ENCODE results near the gene REV3L. TPM values are rescaled to one million over a fixed set of nuclear protein-coding genes. Genes with fewer than 3 reads are reported as not detected.
A peak's percentile ranks its signal among the peaks of the same experiment; 100 is the strongest.

Gene REV3L
- total RNA-seq, 1 donor from 2014 or later = 40.5 TPM

GRCh38 chr6:111423960-111424846, 58.8 kb downstream of the REV3L start:
- Mint-ChIP-seq H3K27ac (peak overlapping the region; percentile 18), H3K27me3 (no peaks in the 10 kb centered on the region), H3K36me3 (ENCODE audit: insufficient read depth) (peaks cover 28% of the 10 kb centered on the region), H3K9me3 (ENCODE audit: low read depth) (peaks cover 20% of the 10 kb centered on the region), H3K4me3 (ENCODE audit: low read depth) (no peak overlapping the region), H3K4me1 (ENCODE audit: low read depth) (no peaks in the 10 kb centered on the region)
- DNase-seq (ENCODE audit: low spot score, unreplicated experiment) = no peak
- TF ChIP-seq, protein P1, sequence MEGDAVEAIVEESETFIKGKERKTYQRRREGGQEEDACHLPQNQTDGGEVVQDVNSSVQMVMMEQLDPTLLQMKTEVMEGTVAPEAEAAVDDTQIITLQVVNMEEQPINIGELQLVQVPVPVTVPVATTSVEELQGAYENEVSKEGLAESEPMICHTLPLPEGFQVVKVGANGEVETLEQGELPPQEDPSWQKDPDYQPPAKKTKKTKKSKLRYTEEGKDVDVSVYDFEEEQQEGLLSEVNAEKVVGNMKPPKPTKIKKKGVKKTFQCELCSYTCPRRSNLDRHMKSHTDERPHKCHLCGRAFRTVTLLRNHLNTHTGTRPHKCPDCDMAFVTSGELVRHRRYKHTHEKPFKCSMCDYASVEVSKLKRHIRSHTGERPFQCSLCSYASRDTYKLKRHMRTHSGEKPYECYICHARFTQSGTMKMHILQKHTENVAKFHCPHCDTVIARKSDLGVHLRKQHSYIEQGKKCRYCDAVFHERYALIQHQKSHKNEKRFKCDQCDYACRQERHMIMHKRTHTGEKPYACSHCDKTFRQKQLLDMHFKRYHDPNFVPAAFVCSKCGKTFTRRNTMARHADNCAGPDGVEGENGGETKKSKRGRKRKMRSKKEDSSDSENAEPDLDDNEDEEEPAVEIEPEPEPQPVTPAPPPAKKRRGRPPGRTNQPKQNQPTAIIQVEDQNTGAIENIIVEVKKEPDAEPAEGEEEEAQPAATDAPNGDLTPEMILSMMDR (IDR thresholded peaks at IDR 0.05; ENCODE audit: unreplicated experiment) = no peak

- Mint-ChIP-seq H3K4me3 (ENCODE audit: low read depth) (no peak overlapping the region), H3K9me3 (ENCODE audit: low read depth) (peaks cover 11% of the 10 kb centered on the region), H3K27ac (no peak overlapping the region), H3K36me3 (ENCODE audit: insufficient read depth) (peaks cover 18% of the 10 kb centered on the region), H3K27me3 (no peaks in the 10 kb centered on the region), H3K4me1 (ENCODE audit: low read depth) (no peaks in the 10 kb centered on the region)
- no peak for DNase-seq (ENCODE audit: low spot score, unreplicated experiment)
- TF ChIP-seq, protein P1 (IDR thresholded peaks at IDR 0.05; ENCODE audit: unreplicated experiment) = no peak
Observed at GRCh38 chr6:111423055-111423633, 59.9 kb downstream of the REV3L start.

DNA sequence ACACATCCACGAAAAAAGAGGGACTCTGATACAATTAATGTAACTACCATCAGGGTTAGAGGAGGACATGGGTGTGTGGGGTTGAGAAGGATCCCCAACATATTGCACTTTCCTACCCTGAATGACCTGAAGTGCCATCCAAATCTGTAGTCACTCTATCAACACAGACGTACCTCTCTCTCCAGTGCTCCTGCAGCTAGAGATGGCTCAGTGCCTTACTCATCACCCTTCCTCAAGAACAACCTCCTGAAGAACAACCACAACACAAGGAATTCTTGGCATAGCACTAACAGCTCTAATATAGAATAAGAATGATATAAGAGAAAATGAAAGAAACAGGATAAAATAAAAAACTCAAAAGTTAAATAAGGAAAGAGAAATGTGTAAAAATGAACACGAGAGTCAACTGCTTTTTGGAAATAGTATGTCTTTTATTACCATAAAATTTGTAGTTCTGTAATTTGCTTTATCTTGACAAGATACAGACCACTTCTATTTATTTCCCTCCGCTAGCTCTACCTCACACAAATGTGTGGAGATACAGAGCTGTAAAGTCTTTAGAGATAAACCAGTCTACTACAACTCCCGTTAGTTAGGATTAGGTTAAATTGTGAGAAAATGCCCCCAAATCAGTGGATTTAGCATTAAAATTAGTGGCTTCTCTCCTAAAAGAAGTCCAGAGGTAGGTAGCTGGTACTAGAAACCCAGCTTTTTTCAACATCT, 63.9 kb downstream of the REV3L start:
- peaks cover 2% of the 10 kb centered on the region for H3K36me3 Mint-ChIP-seq (ENCODE audit: insufficient read depth)
- TF ChIP-seq, protein P1 (IDR thresholded peaks at IDR 0.05; ENCODE audit: unreplicated experiment) = no peak
- H3K27me3 Mint-ChIP-seq = no peaks in the 10 kb centered on the region
- no peak overlapping the region for H3K27ac Mint-ChIP-seq
- H3K9me3 Mint-ChIP-seq (ENCODE audit: low read depth) = peaks cover 4% of the 10 kb centered on the region
- peaks cover 8% of the 10 kb centered on the region for H3K4me1 Mint-ChIP-seq (ENCODE audit: low read depth)
- H3K4me3 Mint-ChIP-seq (ENCODE audit: low read depth) = no peak overlapping the region
- no peak for DNase-seq (ENCODE audit: low spot score, unreplicated experiment)

DNA sequence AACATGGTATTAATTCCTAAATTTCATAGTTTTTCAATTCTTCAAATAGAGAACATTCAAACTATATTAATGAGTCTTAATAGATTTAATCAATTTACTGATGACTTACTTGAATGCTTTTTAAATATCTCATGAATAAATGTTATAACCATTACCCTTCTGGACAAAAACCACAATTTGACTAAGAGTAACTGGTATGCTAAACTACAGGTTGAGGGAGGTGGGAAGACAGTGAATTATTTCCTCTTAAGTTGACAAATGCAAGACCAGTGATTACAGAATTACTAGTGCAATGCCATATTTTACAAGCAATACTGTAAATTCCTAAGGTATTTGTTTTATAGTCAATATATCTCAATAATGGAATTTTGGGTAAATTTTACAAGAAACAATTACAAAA, 65.1 kb downstream of the REV3L start:
- DNase-seq (ENCODE audit: low spot score, unreplicated experiment) = no peak
- TF ChIP-seq, protein P1 (IDR thresholded peaks at IDR 0.05; ENCODE audit: unreplicated experiment) = no peak
- peaks cover 8% of the 10 kb centered on the region for H3K4me1 Mint-ChIP-seq (ENCODE audit: low read depth)
- H3K27ac Mint-ChIP-seq = no peak overlapping the region
- H3K27me3 Mint-ChIP-seq = no peaks in the 10 kb centered on the region
- peaks cover 4% of the 10 kb centered on the region for H3K9me3 Mint-ChIP-seq (ENCODE audit: low read depth)
- peaks cover 2% of the 10 kb centered on the region for H3K36me3 Mint-ChIP-seq (ENCODE audit: insufficient read depth)
- no peak overlapping the region for H3K4me3 Mint-ChIP-seq (ENCODE audit: low read depth)

DNA sequence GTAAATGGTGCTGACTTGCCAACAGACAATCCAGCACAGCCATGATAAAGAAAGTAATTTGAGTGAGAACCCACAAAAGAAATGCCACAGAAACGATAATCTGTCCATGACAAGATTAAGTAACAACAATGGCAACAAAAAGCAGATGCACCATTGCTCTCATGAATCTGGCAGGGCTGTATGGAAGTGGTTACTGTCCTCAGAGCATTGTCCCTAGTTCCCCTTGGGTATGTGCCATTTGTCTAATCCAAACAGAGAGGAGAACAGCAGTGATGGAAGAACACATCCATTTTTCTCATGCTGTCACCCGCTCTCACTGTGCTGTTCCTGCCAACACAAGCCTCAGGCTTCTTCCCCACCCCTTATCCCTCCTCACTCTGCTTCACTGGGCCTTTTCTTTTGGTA, 65.8 kb downstream of the REV3L start:
- H3K4me3 Mint-ChIP-seq (ENCODE audit: low read depth) = no peak overlapping the region
- H3K27ac Mint-ChIP-seq = no peak overlapping the region
- TF ChIP-seq, protein P1 (IDR thresholded peaks at IDR 0.05; ENCODE audit: unreplicated experiment) = no peak

More for the DNA sequence above, 65.8 kb downstream of the REV3L start:
- H3K4me1 Mint-ChIP-seq (ENCODE audit: low read depth) = peaks cover 8% of the 10 kb centered on the region
- DNase-seq (ENCODE audit: low spot score, unreplicated experiment) = no peak
- peaks cover 2% of the 10 kb centered on the region for H3K36me3 Mint-ChIP-seq (ENCODE audit: insufficient read depth)
- no peaks in the 10 kb centered on the region for H3K27me3 Mint-ChIP-seq
- peaks cover 4% of the 10 kb centered on the region for H3K9me3 Mint-ChIP-seq (ENCODE audit: low read depth)

All from progenitor cell of endocrine pancreas (in vitro differentiated cells).